ENCODE results near the gene DNER.
"Not testable (repeated sequence)": the region's sequence is repeated elsewhere in the genome, so short reads cannot be mapped to it uniquely, and the experiment has no call there.

Gene DNER, protein sequence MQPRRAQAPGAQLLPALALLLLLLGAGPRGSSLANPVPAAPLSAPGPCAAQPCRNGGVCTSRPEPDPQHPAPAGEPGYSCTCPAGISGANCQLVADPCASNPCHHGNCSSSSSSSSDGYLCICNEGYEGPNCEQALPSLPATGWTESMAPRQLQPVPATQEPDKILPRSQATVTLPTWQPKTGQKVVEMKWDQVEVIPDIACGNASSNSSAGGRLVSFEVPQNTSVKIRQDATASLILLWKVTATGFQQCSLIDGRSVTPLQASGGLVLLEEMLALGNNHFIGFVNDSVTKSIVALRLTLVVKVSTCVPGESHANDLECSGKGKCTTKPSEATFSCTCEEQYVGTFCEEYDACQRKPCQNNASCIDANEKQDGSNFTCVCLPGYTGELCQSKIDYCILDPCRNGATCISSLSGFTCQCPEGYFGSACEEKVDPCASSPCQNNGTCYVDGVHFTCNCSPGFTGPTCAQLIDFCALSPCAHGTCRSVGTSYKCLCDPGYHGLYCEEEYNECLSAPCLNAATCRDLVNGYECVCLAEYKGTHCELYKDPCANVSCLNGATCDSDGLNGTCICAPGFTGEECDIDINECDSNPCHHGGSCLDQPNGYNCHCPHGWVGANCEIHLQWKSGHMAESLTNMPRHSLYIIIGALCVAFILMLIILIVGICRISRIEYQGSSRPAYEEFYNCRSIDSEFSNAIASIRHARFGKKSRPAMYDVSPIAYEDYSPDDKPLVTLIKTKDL

DNA sequence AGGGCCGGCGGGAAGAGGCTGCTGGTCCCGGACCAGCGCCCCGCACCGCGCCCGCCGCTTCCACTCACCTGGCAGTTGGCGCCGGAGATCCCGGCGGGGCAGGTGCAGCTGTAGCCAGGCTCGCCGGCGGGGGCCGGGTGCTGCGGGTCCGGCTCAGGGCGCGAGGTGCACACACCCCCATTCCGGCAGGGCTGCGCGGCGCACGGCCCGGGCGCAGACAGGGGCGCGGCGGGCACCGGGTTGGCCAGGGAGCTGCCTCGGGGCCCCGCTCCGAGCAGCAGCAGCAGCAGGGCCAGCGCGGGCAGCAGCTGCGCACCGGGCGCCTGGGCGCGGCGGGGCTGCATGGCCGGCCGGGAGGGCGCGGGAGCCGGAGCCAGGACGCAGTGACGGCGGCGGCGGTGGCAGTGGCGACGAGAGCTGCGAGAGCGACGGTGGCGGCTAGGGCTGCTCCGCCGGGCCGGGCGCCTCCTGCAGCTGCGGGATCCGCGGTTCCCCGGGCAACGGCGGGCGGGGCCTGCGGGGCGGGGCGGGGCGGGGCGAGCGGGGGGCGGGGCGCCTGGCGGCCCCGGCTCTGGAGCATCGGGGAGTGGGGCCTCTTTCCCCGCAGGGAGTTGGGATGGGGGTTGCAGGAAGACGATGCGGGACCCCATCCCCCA, at the start of gene DNER:
TSS of gene DNER (minus strand) at position 476 of the 656 bp plus-strand sequence. CDS start at position 344, 132 bp downstream.
- peak; percentile 23 to 35 for DNase-seq

GRCh38 chr2:229761663-229762062, 47.3 kb upstream of the DNER start:
- DNase-seq, result no peak

- DNase-seq, result not testable (repeated sequence)
Observed at GRCh38 chr2:229757462-229757861, 43.1 kb upstream of the DNER start.

DNA sequence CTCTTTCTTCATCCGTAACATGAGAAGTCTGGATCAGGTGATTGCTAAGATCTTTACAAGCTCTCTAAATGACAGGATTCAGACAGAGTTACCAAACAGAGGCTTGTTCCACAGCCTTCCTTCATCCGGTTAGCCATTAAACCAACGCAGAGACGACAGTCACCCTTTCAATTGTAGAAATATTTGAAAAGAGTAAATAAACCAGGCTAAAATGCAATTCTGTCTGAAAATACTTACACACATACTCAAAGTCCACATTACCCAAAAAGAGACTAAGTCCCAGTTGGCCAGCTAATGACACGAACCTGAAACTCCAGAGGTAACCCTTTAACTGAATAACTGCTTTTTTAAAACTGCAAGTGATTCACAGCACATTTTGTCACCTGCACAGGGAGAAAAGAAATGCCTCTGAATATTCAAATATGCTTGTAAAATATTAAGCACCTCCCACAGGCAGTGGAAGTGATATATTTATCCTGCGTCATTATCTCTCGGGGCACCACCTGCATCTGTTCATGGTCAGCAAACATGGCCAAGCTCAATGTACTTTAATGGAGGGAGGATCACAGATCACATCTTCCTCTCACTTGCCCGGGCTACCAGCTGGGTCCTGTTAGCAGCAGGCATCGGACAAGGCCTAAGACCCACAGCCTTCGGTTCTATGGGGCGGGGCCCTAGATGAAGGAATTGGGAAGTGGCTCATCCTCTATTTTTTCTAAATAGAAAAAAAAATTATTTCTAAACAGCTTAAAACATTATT, 38.8 kb upstream of the DNER start:
- no peak for DNase-seq

DNA sequence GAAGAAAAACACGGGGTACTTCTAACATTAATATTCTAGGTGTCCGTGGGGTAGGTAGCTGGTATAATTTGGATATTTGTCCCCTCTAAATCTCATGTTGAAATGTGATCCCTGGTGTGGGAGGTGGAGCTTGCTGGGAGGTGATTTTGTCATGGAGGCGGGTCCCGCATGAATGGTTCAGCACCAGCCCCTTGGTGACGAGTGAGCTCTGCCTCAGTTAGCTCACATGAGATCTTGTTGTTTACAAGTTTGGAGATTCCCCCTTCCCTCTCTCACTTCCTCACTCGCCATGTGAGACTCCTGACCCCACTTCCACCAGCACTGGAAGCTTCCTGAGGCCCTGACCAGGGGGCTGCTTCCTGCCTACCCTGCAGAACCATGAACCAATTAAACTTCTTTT, 35.4 kb upstream of the DNER start:
- DNase-seq, result no peak

DNA sequence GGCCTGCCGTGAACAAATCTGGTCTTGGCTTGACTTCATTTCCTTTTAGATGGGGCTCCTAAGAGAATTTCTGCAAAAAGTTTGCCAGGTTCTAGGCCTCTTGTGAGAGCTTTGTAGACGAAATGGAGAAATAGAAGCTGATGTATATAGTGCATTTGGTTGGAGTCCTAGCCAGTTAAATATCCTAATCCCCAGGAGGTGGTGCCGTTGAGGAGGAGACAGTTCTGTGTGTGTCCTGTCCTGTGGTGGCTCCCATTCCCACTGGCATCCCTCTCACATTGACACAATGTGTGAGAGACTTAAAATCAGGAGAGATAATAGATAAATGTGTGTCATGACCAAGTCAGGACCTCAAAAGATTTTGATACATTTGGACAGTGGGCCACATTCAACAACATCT, 34.6 kb upstream of the DNER start:
- DNase-seq, result no peak

DNA sequence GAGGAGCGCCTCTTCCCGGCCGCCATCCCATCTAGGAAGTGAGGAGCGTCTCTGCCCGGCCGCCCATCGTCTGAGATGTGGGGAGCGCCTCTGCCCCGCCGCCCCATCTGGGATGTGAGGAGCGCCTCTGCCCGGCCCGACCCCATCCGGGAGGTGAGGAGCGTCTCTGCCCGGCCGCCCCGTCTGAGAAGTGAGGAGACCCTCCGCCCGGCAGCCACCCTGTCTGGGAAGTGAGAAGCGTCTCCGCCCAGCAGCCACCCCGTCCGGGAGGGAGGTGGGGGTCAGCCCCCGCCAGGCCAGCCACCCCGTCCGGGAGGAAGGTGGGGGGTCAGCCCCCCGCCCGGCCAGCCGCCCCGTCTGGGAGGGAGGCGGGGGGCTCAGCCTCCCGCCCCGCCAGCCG, 28.3 kb upstream of the DNER start:
- not testable (repeated sequence) for DNase-seq

- DNase-seq, result no peak
Observed at GRCh38 chr2:229740279-229740678, 25.9 kb upstream of the DNER start.

- no peak for DNase-seq
Observed at GRCh38 chr2:229738024-229738625, 23.8 kb upstream of the DNER start.

DNA sequence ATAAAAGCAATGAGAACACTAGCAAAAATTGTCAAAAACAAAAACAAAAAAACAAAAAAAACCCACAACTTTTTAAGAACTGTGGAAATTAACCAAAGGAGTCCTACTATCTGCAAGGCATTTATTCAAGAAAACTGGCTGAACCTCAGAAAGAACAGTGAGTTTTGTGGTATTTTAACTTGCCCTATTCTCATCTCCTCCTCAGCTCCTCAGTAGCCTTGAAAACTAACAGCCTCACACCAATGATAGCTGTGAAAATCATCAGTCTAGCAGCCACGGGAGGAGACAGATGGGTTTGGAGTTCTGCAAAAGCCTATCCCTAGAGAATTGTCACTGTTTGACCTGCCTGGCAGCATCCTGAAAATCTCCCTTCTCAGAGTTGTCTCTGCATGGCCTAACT, 20.1 kb upstream of the DNER start:
- no peak for DNase-seq

DNA sequence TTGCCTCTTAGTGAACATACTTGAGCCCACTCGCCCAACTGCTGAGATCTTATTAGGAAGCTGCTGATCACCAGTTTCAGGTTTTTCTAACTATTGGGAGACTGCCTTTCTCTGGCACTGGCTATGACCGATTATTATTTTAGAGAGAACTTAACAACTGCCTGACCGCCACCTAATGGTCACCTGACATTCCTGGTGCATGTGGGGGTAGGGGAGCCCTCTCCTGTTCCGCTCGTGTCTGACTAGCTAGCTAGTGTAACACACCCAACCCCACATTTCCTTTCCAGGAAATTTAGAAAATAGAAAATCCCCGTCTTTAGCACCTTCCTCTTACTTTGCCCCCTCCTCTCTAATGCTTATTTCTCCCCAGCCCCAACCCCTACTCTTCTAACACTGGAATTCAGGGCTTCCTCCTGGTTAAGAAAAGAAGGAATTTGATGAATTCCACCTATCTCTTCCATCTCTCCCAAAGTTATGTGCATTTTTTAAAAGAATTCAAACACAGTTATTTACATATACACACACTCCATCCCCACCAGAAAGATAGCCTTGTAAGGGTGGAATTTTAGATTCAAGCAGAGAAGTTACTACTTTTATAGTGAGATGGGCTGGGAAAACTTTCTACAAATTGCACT, 19.4 kb upstream of the DNER start:
- DNase-seq, result no peak

DNA sequence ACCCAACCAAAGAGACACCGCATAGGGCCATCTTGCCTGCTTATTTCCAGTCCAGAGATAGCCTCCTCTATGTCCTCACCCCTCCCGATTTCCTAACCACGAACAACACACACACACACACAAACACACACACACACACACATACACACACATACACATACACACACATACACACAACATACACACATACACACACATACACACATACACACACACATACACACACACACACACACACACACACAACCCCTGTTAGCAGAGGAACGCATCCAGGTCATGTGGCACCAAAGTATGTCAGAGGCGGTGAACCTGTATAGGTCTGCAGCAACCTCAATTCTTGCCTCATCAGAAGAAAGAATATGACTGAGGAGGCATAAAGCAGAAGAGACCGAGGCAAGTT, 18.5 kb upstream of the DNER start:
- DNase-seq, result no peak

GRCh38 chr2:229731916-229732315, 17.6 kb upstream of the DNER start:
- no peak for DNase-seq

- DNase-seq, result no peak
Observed at GRCh38 chr2:229731363-229731762, 17.0 kb upstream of the DNER start.

GRCh38 chr2:229728370-229728769, 14.0 kb upstream of the DNER start:
- no peak for DNase-seq

DNA sequence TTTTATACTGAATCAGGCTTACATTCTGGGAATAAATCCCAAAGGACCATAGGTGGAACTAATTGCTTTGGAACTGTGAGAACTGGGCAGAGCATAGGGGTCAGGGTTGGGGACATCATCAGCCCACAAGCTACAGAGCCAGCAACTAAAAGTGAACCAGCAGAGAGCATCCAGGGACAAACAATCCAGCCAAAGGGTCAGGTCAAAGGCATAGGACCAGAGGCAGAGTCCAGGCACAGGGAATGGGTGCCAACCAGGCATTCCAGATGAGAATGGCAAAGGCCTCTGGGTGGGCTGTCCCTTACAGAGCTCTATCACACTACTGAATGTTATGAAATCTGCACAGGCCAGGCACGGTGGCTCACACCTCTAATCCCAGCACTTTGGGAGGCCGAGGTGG, 12.3 kb upstream of the DNER start:
- no peak for DNase-seq

GRCh38 chr2:229725716-229726574, 11.6 kb upstream of the DNER start:
- DNase-seq, result no peak

- DNase-seq, result not testable (repeated sequence)
Observed at GRCh38 chr2:229723192-229723591, 8.8 kb upstream of the DNER start.

DNA sequence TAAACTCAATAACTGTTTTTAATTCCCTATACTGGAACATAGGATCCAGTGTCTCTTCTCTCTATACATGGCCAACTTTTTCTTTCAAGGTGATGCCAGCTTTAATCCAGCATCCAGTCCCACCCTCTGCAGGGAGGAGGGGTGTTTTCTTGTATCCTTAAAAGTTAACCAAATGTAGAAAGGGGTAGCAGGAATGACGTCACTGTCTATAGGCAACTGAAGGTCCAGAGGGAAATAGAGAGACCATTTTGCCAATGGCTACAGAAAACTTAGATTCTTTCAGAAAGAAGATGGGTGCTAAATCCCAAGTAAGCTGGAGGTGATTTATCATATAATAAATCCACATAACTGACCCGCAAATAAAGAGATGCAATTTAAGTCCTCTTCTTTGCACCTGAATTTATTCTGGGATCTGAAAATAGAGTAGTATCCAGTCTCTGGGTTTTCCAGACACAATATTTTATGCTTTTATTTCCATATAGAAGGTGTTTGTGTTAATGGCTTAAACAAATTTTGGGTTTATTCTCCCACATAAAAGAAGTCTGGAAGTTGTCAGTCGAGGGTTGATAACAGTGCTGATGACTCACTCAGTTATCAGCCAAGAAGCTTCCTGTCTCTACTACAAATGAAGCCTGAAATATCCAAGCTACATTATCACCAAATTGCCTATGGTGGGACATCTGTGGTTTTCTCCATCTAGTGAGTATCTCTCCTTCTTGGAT, 5.7 kb upstream of the DNER start:
- no peak for DNase-seq

DNA sequence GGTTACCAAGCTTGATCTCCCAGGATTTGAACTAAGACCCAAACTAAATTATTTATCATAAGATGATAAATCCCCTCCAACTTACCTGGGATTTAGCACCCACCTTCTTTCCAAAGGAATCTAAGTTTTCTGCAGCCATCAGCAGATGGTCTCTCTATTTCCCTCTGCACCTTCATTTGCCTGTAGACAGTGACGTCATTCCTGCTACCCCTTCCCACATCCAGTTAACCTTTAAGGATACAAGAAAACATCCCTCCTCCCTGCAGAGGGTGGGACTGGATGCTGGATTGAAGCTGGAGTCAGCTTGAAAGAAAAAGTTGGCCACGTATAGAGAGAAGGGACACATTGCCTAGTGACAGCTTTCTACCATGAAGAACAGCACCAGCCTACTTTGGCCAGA, 3.7 kb upstream of the DNER start:
- no peak for DNase-seq
